ENCODE measurements around the gene EBP.
"Not testable (repeated sequence)": the region's sequence is repeated elsewhere in the genome, so short reads cannot be mapped to it uniquely, and the experiment has no call there.

DNA sequence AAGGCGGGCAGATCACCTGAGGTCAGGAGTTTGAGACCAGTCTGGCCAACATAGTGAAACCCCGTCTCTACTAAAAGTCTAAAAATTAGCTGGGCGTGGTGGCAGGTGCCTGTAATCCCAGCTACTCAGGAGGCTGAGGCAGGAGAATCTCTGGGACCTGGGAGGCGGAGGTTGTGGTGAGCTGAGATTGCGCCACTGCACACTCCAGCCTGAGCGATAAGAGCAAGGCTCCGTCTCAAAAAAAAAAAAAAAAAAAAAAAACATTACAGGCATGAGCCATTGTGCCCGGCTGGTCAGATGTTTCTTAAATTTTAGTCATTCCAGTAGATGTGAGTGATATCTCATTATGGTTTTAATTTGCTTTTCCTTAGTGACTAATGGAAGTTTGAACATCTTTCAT lies 4.2 kb downstream of the EBP start:
- not testable (repeated sequence) for TF ChIP-seq CTCF (optimal IDR thresholded peaks at IDR 0.05 in 1 of 3, IDR thresholded peaks at IDR 0.05 in 1 of 3, conservative IDR thresholded peaks at IDR 0.05 in 1 of 3; ENCODE audit: extremely low read depth in 1 of 3, insufficient read depth in 2 of 3, low read length in 3 of 3); EZH2 (IDR thresholded peaks at IDR 0.05; ENCODE audit: low read length)
